ENCODE data around the gene EXOC3.

GRCh38 chr5:404666-405241 lies 38.2 kb upstream of the EXOC3 start:
- TF ChIP-seq NFRKB (IDR thresholded peaks at IDR 0.05) (no peak), BHLHE40 (IDR thresholded peaks at IDR 0.05; ENCODE audit: borderline replicate concordance) (no peak), CTBP1 (IDR thresholded peaks at IDR 0.05; ENCODE audit: borderline replicate concordance) (no peak), SP1 (IDR thresholded peaks at IDR 0.05) (no peak), FOXA1 (IDR thresholded peaks at IDR 0.05) (no peak), PKNOX1 (IDR thresholded peaks at IDR 0.05) (no peak), SUZ12 (IDR thresholded peaks at IDR 0.05) (no peak), ARNT (IDR thresholded peaks at IDR 0.05) (no peak), FOXM1 (IDR thresholded peaks at IDR 0.05; ENCODE audit: borderline replicate concordance) (no peak), HDGF (IDR thresholded peaks at IDR 0.05; ENCODE audit: borderline replicate concordance) (no peak), LEF1 (IDR thresholded peaks at IDR 0.05; ENCODE audit: borderline replicate concordance) (no peak), FOXK2 (IDR thresholded peaks at IDR 0.05) (no peak), L3MBTL2 (conservative IDR thresholded peaks at IDR 0.05) (no peak), ELF4 (IDR thresholded peaks at IDR 0.05) (no peak)
